H1 (cell line): ENCODE results near the gene ICOSLG. TPM values are rescaled to one million over a fixed set of nuclear protein-coding genes. Genes with fewer than 3 reads are reported as not detected.
"Not testable (repeated sequence)": the region's sequence is repeated elsewhere in the genome, so short reads cannot be mapped to it uniquely, and the experiment has no call there.

Experiments used
- CTCF ChIA-PET: fragments of 300-600 bp; sonication (Branson Sonifier 250); formaldehyde crosslinking; loops from one replicate; lab custom pipeline; 2021; ENCODE audit not compliant: partially characterized antibody; lab: Charles Lee
- POLR2A ChIA-PET: fragments of 300-600 bp; sonication (Branson Sonifier 250); formaldehyde crosslinking; loops from one replicate; lab custom pipeline; 2021; ENCODE audit warnings: inconsistent platforms; ENCODE audit not compliant: partially characterized antibody; lab: Charles Lee
- DNase-seq, 2 experiments: peaks; one replicate each; pipeline versions ENCODE4 v3.0.0 to v3.0.0-alpha.2; 2010 to 2022; ENCODE audit warnings: low spot score in 2 of 2, low read depth in 1 of 2, mixed read lengths in 1 of 2
- FAIRE-seq: peaks from 2 replicates; lab custom pipeline; 2011; peaks lifted over from hg19 to GRCh38; lab: Jason Lieb, UNC
- H2AFZ ChIP-seq: 2 replicates; pipeline ENCODE4 v1.8.1; 2012; ENCODE audit warnings: low read length, inconsistent platforms
- H2AK5ac ChIP-seq: 2 replicates; pipeline ENCODE4 v1.6.1; 2013; ENCODE audit warnings: low read depth, low read length
- H2BK120ac ChIP-seq: replicated peaks from 2 replicates; pipeline ENCODE3; 2013; ENCODE audit warnings: low read depth, low read length, inconsistent platforms
- H2BK12ac ChIP-seq: 2 replicates; pipeline ENCODE4 v1.6.1; 2013; ENCODE audit warnings: low read depth, low read length
- H2BK15ac ChIP-seq: 2 replicates; pipeline ENCODE4 v1.6.1; 2013; ENCODE audit warnings: low read length
- H2BK20ac ChIP-seq: 2 replicates; pipeline ENCODE4 v1.6.1; 2013; ENCODE audit warnings: low read length
- H2BK5ac ChIP-seq: 2 replicates; pipeline ENCODE4 v1.6.1; 2013; ENCODE audit warnings: low read depth, low read length
- H3K14ac ChIP-seq: 2 replicates; pipeline ENCODE4 v1.6.1; 2013; ENCODE audit warnings: inconsistent platforms; ENCODE audit not compliant: insufficient read length
- H3K18ac ChIP-seq: 2 replicates; pipeline ENCODE4 v1.6.1; 2013; ENCODE audit warnings: low read length; ENCODE audit errors: extremely low read depth
- H3K23ac ChIP-seq: 2 replicates; pipeline ENCODE4 v1.6.1; 2013; ENCODE audit warnings: inconsistent platforms; ENCODE audit not compliant: insufficient read length
- H3K23me2 ChIP-seq: 2 replicates; pipeline ENCODE4 v1.6.1; 2013; ENCODE audit warnings: low read depth, low read length
- H3K27ac ChIP-seq: 2 replicates; pipeline ENCODE4 v1.6.1; 2011; ENCODE audit warnings: low read depth, low read length, inconsistent platforms
- H3K27me3 ChIP-seq, 4 experiments: replicated peaks in 1 of 4; 1 replicate in 1 of 4; 2 replicates in 3 of 4; pipeline versions ENCODE4 v1.6.1 to v1.8.1; 2011 to 2013; ENCODE audit warnings: low read length in 3 of 4, mild to moderate bottlenecking in 3 of 4, inconsistent platforms in 2 of 4, mixed read lengths in 2 of 4, moderate library complexity in 1 of 4; ENCODE audit not compliant: control insufficient read depth in 3 of 4, insufficient read depth in 3 of 4; ENCODE audit errors: extremely low read depth in 1 of 4
- H3K36me3 ChIP-seq, 4 experiments: 2 replicates each; pipeline versions ENCODE4 v1.6.1 to v1.8.1; 2011 to 2013; ENCODE audit warnings: mild to moderate bottlenecking in 4 of 4, low read length in 3 of 4, moderate library complexity in 2 of 4, control low read depth in 1 of 4, inconsistent platforms in 1 of 4; ENCODE audit not compliant: insufficient read depth in 4 of 4, control insufficient read depth in 2 of 4
- H3K4ac ChIP-seq: replicated peaks from 2 replicates; pipeline ENCODE3; 2013; ENCODE audit warnings: low read length, low read depth, mixed read lengths, inconsistent platforms; ENCODE audit not compliant: insufficient read length
- H3K4me1 ChIP-seq, 4 experiments: replicated peaks in 1 of 4; 1 replicate in 1 of 4; 2 replicates in 3 of 4; pipeline versions ENCODE4 v1.6.1 to v1.8.1; 2011 to 2013; ENCODE audit warnings: low read length in 3 of 4, inconsistent platforms in 2 of 4, mixed read lengths in 1 of 4; ENCODE audit not compliant: insufficient read depth in 4 of 4, control insufficient read depth in 3 of 4
- H3K4me2 ChIP-seq, 2 experiments: 2 replicates each; pipeline versions ENCODE4 v1.6.1 to v1.8.1; 2011 to 2013; ENCODE audit warnings: low read depth in 2 of 2, low read length in 2 of 2, control low read depth in 1 of 2, inconsistent platforms in 1 of 2, mild to moderate bottlenecking in 1 of 2; ENCODE audit not compliant: insufficient read depth in 1 of 2
- H3K4me3 ChIP-seq, 4 experiments: fragments of 200-600, 300-600 bp in 1 of 4; sonication (generic), shearing (Covaris generic), sonication (Bioruptor Twin) in 1 of 4; 2 replicates each; pipeline versions ENCODE4 v1.5.1 to v1.8.1; 2011 to 2016; ENCODE audit warnings: low read length in 4 of 4, low read depth in 3 of 4, control low read depth in 2 of 4, inconsistent platforms in 2 of 4, mild to moderate bottlenecking in 2 of 4, mixed read lengths in 1 of 4, moderate library complexity in 1 of 4; ENCODE audit not compliant: insufficient read depth in 2 of 4; ENCODE audit errors: extremely low read depth in 1 of 4
- H3K56ac ChIP-seq: replicated peaks from 2 replicates; pipeline ENCODE3; 2013; ENCODE audit warnings: low read depth, mild to moderate bottlenecking, mixed read lengths, low read length, inconsistent platforms; ENCODE audit not compliant: insufficient read length
- H3K79me1 ChIP-seq: 2 replicates; pipeline ENCODE4 v1.6.1; 2013; ENCODE audit warnings: low read depth, low read length, control low read depth
- H3K79me2 ChIP-seq, 2 experiments: 2 replicates each; pipeline versions ENCODE4 v1.6.1 to v1.8.1; 2012 to 2013; ENCODE audit warnings: low read length in 2 of 2, mild to moderate bottlenecking in 2 of 2, inconsistent platforms in 1 of 2; ENCODE audit not compliant: insufficient read depth in 2 of 2, control insufficient read depth in 1 of 2
- H3K9ac ChIP-seq, 4 experiments: replicated peaks in 1 of 4; 1 replicate in 1 of 4; 2 replicates in 3 of 4; pipeline versions ENCODE4 v1.6.1 to v1.8.1; 2011 to 2013; ENCODE audit warnings: low read depth in 3 of 4, low read length in 3 of 4, control low read depth in 2 of 4, mild to moderate bottlenecking in 2 of 4, moderate library complexity in 2 of 4, inconsistent platforms in 1 of 4; ENCODE audit errors: extremely low read depth in 1 of 4
- H3K9me3 ChIP-seq, 2 experiments: 2 replicates each; pipeline versions ENCODE4 v1.6.1 to v1.8.1; 2012 to 2013; ENCODE audit warnings: mild to moderate bottlenecking in 2 of 2, moderate library complexity in 2 of 2, control low read depth in 1 of 2, inconsistent platforms in 1 of 2, low read depth in 1 of 2, low read length in 1 of 2, mixed read lengths in 1 of 2; ENCODE audit not compliant: insufficient read depth in 2 of 2
- H4K20me1 ChIP-seq, 2 experiments: replicated peaks in 1 of 2; 2 replicates each; pipeline versions ENCODE3 to v1.8.1; 2011 to 2013; ENCODE audit warnings: inconsistent platforms in 2 of 2, low read length in 2 of 2, mild to moderate bottlenecking in 1 of 2; ENCODE audit not compliant: insufficient read depth in 2 of 2, control insufficient read depth in 1 of 2
- H4K5ac ChIP-seq: 2 replicates; pipeline ENCODE4 v1.6.1; 2013; ENCODE audit warnings: low read length, low read depth, mixed read lengths, inconsistent platforms; ENCODE audit not compliant: insufficient read length
- H4K8ac ChIP-seq: 2 replicates; pipeline ENCODE4 v1.8.0; 2013; ENCODE audit warnings: mild to moderate bottlenecking, moderate library complexity, low read length, inconsistent platforms; ENCODE audit not compliant: insufficient read depth; ENCODE audit errors: extremely low read depth
- H4K91ac ChIP-seq: replicated peaks from 2 replicates; pipeline ENCODE3; 2013; ENCODE audit warnings: low read length, mixed read lengths, inconsistent platforms; ENCODE audit not compliant: insufficient read length
- WGBS, 2 experiments: shearing (Covaris generic) in 1 of 2; methylation state at CpG; one replicate each; pipeline versions ENCODE4 v1.1.6 to v1.1.7; 2013 to 2015; ENCODE audit warnings: low lambda C conversion rate in 2 of 2, mixed read lengths in 2 of 2, inconsistent platforms in 1 of 2, low coverage in 1 of 2, missing lambda C conversion rate in 1 of 2; ENCODE audit not compliant: insufficient replicate concordance in 2 of 2, insufficient coverage in 1 of 2, insufficient read length in 1 of 2; ENCODE audit errors: extremely low coverage in 1 of 2, missing lambda C conversion rate in 1 of 2; 5-methylcytosine and 5-hydroxymethylcytosine counted together
- long read RNA-seq, 2 experiments: library from RNA in 1 of 2; library from capped mRNA in 1 of 2; stranded (forward); transcript quantifications; one replicate each; pipeline ENCODE4 v2.0.0, GENCODE V29; 2021; ENCODE audit warnings: inconsistent platforms in 1 of 2
- polyA minus RNA-seq, 3 experiments: library from RNA; depleted of rRNA, polyadenylated mRNA; stranded (reverse); fragments of >200 nt; gene quantifications; 1 replicate in 2 of 3; 2 replicates in 1 of 3; pipeline ENCODE4 v1.2.3, GENCODE V29; 2011
- polyA plus RNA-seq, 7 experiments: library from polyadenylated mRNA; depleted of rRNA in 3 of 7; stranded (reverse) in 5 of 7; unstranded in 2 of 7; fragments of >200 nt in 5 of 7; fragments of 200-250 nt in 2 of 7; gene quantifications; 1 replicate in 5 of 7; 2 replicates in 1 of 7; 4 replicates in 1 of 7; pipeline versions ENCODE4 v1.2.1 to v1.2.3, GENCODE V29; 2011 to 2013; ENCODE audit warnings: missing spikeins in 2 of 7, mixed read lengths in 2 of 7
- total RNA-seq: library from RNA; stranded (reverse); fragmentation: NEBNext Ultra II Directional; extraction: Animal tissue kit (Norgen Biotek cat#: 25700); gene quantifications from 2 replicates; pipeline ENCODE4 v1.2.1, GENCODE V29; 2021

Gene ICOSLG, protein sequence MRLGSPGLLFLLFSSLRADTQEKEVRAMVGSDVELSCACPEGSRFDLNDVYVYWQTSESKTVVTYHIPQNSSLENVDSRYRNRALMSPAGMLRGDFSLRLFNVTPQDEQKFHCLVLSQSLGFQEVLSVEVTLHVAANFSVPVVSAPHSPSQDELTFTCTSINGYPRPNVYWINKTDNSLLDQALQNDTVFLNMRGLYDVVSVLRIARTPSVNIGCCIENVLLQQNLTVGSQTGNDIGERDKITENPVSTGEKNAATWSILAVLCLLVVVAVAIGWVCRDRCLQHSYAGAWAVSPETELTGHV
- total RNA-seq (5.5 and 6.7 TPM in 2 replicates), polyA plus RNA-seq (2011; rRNA removed) (2.3 and 3.1 TPM in 2 replicates), polyA minus RNA-seq (2011; rRNA and poly(A)+ RNA removed) (4.8 and 7.4 TPM in 2 replicates)
- polyA plus RNA-seq (2011; cell fraction: cytosol; rRNA removed), result 1.8 TPM
- polyA plus RNA-seq (2011; cell fraction: nucleus; rRNA removed), result 6.0 TPM
- 3.7 to 5.6 TPM (median 4.5 TPM) in 4 replicates for polyA plus RNA-seq (2012, experiment 1 of 2)
- polyA plus RNA-seq (2012, experiment 2 of 2), result 4.1 TPM
- 4.3 TPM for polyA plus RNA-seq (2013, experiment 1 of 2)
- polyA plus RNA-seq (2013, experiment 2 of 2), result 4.6 TPM
- polyA minus RNA-seq (2011; cell fraction: cytosol; rRNA and poly(A)+ RNA removed), result 2.3 TPM
- 3.5 TPM for polyA minus RNA-seq (2011; cell fraction: nucleus; rRNA and poly(A)+ RNA removed)
- long read RNA-seq, experiment 1, full-length matches to known transcripts, result 1 of 1 reads
- long read RNA-seq, experiment 1, partial matches to known transcripts, result 0 of 1 reads
- long read RNA-seq, experiment 1, other reads (novel, unspliced or antisense), result 0 of 1 reads
- long read RNA-seq, experiment 2, result 0 reads

GRCh38 chr21:44240842-44241241, at the start of gene ICOSLG:
TSS of gene ICOSLG (minus strand) at chr21:44240943. CDS start at chr21:44240817, 126 bp downstream.
- H2BK12ac ChIP-seq, H3K79me2 ChIP-seq, H3K23me2 ChIP-seq, H2BK20ac ChIP-seq, H3K56ac ChIP-seq, H3K4ac ChIP-seq, H4K8ac ChIP-seq, H4K5ac ChIP-seq, H3K79me1 ChIP-seq, FAIRE-seq, H3K4me2 ChIP-seq, H3K36me3 ChIP-seq, H4K91ac ChIP-seq, H2BK15ac ChIP-seq, POLR2A ChIA-PET, H3K9me3 ChIP-seq, H3K4me1 ChIP-seq, CTCF ChIA-PET, H4K20me1 ChIP-seq, H3K14ac ChIP-seq, H2AK5ac ChIP-seq, H3K4me3 ChIP-seq, H3K18ac ChIP-seq, H3K9ac ChIP-seq, H2AFZ ChIP-seq, H3K27ac ChIP-seq, H2BK120ac ChIP-seq, DNase-seq, H3K27me3 ChIP-seq, H3K23ac ChIP-seq, H2BK5ac ChIP-seq: not testable (repeated sequence)
- WGBS, 2 experiments, result no CpG with 5 or more reads among the region's 53 CpGs
